Stimulated activated CD4-positive, alpha-beta T cell treated with anti-CD3 and anti-CD28 coated beads, Interleukin-1b, Interleukin-23, amount 100 ng/mL, for 24 hours (primary cell): ENCODE results near the gene TMEM240.
"Not testable (repeated sequence)": the region's sequence is repeated elsewhere in the genome, so short reads cannot be mapped to it uniquely, and the experiment has no call there.

ENCODE experiments used
- DNase-seq, 4 experiments: peaks; one replicate each; pipeline ENCODE4 v3.0.0-alpha.2; 2020; ENCODE audit warnings: low read depth in 4 of 4, low spot score in 1 of 4

Gene TMEM240

GRCh38 chr1:1558591-1558990, 18.2 kb upstream of the TMEM240 start:
- DNase-seq, result no peak

GRCh38 chr1:1557688-1558087, 17.3 kb upstream of the TMEM240 start:
- DNase-seq, result not testable (repeated sequence)

- not testable (repeated sequence) for DNase-seq
Observed at GRCh38 chr1:1556961-1557360, 16.5 kb upstream of the TMEM240 start.

- DNase-seq, result no peak
Observed at GRCh38 chr1:1556505-1556904, 16.1 kb upstream of the TMEM240 start.

GRCh38 chr1:1554926-1555915, 14.8 kb upstream of the TMEM240 start:
- DNase-seq, result no peak

- DNase-seq, result no peak
Observed at GRCh38 chr1:1554550-1554925, 14.1 kb upstream of the TMEM240 start.

GRCh38 chr1:1553821-1554494, 13.5 kb upstream of the TMEM240 start:
- no peak for DNase-seq

GRCh38 chr1:1552263-1552639, 11.8 kb upstream of the TMEM240 start:
- no peak for DNase-seq

- no peak for DNase-seq
Observed at GRCh38 chr1:1551524-1552262, 11.3 kb upstream of the TMEM240 start.

- no peak for DNase-seq
Observed at GRCh38 chr1:1550591-1551432, 10.4 kb upstream of the TMEM240 start.

GRCh38 chr1:1550087-1550486, 9.7 kb upstream of the TMEM240 start:
- DNase-seq, result no peak

- no peak for DNase-seq
Observed at GRCh38 chr1:1548591-1548990, 8.2 kb upstream of the TMEM240 start.

GRCh38 chr1:1547476-1547875, 7.1 kb upstream of the TMEM240 start:
- DNase-seq, result no peak

GRCh38 chr1:1547011-1547410, 6.6 kb upstream of the TMEM240 start:
- no peak for DNase-seq

GRCh38 chr1:1545946-1546737, 5.7 kb upstream of the TMEM240 start:
- no peak for DNase-seq

- DNase-seq, result no peak
Observed at GRCh38 chr1:1544544-1544943, 4.1 kb upstream of the TMEM240 start.

- DNase-seq, result no peak
Observed at GRCh38 chr1:1543706-1544099, 3.3 kb upstream of the TMEM240 start.

- DNase-seq, result no peak
Observed at GRCh38 chr1:1542766-1543705, 2.6 kb upstream of the TMEM240 start.
